GM03348 (cell line): ENCODE measurements around the gene VEPH1.

ENCODE experiments used
- DNase-seq: peaks from one replicate; pipeline ENCODE4 v3.0.0; 2012; ENCODE audit warnings: low spot score

Gene VEPH1

DNA sequence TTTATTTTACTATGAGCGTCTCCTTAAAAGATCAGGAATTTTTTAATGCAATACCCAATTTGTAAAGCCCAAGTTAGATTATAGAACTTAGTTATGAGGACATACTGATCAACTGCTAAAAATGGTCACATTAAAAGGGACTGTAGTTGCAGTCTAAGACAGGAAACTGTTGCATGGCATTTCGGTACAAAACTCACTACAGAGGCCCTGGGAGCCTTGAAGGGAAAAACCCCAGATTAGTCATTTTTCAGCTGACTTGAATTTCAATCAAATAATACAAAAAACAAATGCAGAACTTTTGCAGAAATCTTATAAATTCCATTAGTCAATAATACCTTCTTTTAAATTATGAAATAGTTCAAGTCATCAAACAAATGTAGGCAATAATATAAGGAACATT, 73.5 kb downstream of the VEPH1 start:
- DNase-seq, result peak; percentile 36

DNA sequence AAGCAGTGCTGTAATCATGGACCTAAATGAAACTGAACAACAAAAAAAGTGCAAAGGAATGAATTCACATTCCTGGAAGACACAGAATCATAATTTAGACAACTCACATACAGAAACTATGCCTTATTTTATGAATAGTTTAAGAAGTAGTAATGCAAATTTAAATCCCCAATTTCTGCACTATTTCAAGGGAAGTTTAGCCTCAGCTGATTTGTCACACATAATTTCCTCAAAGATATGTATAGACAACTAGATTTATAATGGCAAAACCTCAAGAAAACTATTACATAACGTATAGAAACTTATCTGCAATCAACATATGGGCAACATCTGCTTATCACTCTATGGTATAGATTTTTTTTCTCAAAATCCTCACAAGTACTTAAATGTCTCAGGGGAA, 74.4 kb downstream of the VEPH1 start:
- no peak for DNase-seq

DNA sequence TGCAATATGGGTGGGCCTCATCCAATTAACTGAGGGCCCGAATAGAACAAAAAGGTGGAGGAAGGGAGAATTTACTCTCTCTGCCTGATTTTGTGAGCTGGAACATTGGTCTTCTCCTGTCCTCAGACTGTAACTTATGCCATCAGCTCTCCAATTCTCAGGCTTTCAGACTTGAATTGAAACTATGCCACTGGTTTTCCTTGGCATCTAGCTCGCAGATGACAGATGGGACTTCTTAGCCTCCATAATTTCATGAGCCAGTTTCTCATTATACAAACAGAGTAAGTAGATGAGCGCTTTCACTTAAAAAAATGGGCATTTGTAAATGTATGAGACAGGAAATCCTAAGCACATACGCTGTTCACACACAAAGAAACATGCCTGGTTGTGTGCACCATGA, 75.3 kb downstream of the VEPH1 start:
- DNase-seq, result no peak

DNA sequence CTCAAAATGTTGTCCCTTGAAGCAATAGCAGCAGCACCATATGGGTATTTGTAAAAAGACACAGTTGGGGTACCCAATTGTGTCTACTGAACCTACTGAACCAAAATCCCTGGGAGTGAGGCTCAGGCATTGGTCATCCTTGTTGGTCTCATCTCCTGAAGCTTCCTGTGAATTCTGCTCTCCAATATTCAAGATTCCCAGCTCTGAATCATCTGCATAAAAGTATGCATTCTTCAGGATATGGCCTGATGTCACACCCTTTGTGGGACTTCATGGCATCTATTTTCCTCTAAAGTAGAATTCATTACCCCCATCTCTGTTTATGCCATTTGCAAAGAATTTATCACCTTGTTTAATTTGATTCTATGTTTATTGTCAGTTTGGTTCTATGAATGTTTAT, 79.9 kb downstream of the VEPH1 start:
- peak; percentile 65 for DNase-seq

DNA sequence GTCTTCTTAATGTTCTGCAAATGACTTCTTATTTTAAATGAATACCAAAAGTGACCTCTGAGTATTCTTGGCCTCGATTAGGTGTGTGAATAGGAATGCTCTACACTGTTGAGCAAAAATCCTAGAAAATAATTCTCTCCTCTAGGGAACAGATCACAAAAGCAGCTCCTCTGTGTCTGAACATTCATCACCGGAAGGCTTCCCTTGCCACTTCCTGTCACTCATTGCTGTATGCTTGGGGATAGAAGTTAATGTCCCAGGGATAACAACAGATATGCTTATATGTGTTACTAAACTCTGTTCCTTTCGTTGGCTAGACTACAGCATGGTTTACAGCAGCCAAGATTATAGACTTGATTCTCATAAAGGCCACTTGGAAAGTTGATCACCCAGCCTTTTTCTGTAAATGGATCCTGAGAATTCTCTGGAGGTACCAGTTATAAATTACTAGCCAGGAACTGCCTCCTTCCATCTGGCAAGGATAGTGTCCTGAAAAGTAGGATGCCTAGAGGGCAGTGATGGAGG, 82.5 kb downstream of the VEPH1 start:
- DNase-seq, result no peak

DNA sequence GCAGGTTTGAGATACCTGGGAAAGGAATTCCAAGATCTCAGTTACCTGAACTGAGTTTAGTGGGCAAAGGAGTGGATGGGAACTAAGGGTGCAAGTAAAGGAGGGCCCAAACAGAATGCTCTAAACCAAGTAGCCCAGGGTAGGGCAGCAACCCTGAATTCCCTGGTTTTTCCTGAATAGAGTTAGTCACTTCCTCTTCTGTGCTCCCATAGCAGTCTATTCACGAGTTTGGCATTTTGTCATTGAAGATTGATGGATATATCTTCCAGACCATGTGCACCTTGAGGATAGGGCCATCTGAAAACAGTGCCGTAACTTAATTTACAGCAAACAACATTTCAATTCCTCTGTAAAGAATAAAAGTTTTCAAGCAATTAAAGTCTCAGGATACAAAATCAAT, 85.1 kb downstream of the VEPH1 start:
- no peak for DNase-seq

DNA sequence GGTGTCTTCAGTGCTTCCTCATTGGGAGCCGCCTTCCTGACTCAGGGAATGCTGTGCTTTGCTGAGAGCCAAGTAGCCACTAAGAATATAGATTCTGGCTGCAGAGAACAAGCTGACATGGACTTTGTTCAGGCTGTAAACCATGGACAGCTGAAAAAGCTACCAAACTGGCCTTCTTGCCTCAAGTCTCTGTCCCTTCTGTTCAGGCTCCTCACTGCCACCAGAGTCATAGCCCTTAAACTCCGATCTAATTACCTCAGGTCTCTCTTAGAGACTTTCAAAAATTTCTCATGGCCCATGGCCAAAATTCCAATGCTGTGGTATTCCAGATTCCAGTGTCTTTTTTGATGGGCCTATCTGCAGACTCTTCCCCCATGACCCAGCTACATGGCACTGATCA, 86.0 kb downstream of the VEPH1 start:
- no peak for DNase-seq

DNA sequence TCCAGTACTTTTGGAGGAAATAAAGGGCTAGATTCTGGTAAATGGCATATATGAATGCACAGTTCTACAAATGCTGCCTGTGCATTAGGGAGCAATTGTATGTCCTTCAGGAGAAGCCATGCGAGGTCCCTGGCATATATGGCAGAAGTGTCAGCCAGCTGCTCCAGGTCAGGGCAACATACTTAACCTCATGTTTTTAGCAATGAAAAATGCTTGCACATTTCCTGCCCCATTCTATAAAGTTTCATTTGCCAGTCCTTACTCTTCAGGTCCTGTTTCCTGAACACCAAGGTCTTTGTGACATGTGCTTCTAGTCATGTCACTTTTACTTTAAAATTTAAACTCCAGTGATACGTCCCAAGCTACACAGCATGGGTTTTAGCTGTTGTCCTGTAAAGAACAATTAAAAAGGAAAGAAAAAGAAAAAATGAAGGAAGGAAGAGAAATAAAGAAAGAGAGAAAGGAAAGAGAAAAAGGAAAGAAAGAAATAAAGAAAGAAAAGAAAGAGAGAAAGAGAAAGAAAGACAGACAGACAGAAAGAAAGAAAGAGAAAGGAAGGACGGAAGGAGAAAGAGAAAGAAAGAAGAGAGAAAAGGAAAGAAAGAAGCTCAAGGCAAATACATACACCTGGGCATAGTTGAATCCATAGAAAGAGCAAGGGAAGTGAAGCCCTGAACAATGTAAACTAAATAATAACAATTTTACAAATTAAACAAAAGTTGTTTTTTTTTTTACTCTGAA, 86.7 kb downstream of the VEPH1 start:
- DNase-seq, result no peak

DNA sequence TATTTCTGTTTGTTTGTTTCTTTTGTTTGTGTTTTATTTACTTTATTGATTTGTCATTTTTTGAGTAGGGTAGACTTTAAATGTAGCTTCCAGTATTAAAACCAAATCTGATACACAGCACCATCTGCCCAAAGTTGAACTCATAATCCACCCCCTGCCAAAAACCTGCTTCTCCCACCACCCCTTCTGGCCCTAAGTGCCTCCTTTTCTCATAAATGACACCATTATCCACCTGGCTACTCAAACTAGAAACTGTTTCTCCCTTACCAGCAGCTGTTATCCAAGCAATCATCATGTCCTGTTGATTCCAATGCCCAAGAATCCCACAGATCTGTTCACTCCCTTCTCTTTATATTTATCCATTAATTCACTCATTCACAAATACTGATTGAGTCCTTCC, 88.4 kb downstream of the VEPH1 start:
- no peak for DNase-seq

DNA sequence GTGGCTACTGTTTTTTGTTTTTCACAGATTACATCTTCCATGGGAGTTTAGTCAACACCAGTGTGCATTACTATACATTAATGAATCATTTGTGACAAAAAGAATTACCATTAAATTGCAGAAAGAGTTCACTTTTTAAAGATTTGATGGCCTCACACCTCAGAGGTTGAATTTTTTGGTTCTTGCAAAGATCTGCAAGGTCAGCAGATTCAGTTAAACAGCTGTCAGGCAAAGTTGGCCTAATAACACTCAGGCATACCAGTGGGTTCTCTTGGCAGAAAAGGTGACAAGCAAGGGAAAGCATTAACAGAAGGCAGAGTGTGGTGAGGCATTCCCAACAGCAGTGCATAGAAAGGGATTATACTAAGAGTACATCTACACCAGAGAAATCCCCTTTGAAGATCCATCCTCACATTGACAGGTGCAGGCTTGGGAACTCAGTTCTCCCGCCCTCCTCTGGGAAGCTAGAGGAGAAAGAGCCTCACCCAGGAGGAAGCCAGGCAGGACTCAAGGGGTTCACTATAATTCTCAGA, 90.8 kb downstream of the VEPH1 start:
- no peak for DNase-seq

DNA sequence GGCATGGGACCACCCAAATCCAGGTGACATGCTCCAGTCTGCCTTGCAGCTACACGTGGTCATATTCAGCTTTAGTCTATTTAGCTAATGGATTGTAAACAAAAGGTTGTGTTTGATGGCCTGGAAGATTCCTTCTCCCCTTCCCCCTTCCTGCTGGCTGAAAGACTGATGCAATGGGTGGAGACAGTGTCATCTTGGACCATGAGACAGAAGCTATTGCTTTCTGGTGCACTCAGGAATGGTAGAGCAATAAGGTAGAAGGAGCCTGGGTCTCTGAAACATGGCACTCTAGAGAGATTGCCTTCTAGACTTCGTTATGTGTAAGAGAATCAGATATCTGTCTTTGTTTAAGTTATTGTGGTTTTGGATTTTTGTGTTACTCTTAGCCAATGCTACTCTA, 92.3 kb downstream of the VEPH1 start:
- no peak for DNase-seq

DNA sequence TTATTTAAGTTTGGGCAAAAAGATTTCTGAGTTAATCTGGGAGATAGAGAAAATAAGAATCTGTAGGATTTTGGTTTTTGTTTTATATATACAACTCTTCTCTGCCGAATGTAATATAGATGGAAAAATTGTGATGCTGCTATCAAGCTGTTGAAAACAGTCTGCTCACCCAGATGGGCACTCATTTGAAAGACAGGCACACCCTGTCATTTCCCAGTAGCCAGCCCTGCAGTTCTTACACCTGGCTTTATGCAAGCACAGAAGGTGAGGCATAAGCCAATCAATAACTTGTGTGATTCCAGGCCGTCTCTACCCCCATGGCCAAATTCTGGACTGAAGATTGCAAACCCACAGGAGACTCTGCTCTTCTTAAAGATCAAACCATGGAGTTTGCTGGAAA, 93.7 kb downstream of the VEPH1 start:
- DNase-seq, result no peak

DNA sequence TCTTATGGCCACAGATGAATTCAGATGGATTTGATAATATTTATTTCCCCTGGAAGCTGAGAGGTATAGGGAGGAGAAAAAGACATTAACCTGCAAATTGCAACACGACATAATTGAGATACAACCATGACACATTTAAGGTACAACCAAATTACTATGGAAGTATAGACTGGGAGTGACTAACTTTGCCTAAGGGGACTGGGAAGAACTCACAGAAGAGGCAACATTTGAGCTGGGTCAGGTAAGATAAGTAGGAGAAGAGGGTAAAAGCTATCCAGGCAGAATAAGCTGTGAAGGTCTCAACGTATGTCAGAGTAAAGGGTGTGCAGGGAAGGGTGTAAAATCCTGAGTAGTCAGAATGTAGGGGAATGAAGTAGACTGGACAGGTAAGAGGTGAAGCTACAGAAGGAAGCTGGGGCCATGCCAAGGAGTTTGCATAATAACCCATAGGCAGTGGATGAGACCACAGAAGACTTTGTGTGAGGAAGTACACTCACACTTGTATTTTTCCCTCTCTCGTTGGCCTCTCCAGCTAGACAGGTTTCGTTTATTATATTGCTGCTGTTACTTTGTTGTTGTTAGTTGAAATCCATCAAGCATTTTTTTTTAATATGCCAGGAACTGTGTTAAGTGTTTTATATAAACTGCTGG, 94.6 kb downstream of the VEPH1 start:
- DNase-seq, result no peak

DNA sequence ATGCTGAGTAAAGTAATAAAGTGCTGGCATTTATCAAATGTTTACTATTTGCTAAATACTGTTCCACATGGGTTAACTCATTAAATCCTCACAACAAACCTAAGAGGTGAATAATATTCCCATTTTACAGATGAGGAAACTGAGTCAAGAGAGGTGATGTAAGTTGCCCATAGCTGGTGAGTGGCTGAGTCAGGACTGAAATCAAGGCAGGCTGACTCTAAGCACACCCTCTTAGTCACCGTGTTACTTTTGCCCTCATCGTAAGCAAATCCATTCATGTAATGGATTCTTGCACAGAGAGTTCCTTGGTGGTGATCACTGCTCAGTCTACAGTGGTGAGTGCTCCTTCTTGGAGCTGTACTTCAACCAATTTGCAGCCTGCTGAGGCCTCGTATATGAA, 95.4 kb downstream of the VEPH1 start:
- DNase-seq, result no peak

DNA sequence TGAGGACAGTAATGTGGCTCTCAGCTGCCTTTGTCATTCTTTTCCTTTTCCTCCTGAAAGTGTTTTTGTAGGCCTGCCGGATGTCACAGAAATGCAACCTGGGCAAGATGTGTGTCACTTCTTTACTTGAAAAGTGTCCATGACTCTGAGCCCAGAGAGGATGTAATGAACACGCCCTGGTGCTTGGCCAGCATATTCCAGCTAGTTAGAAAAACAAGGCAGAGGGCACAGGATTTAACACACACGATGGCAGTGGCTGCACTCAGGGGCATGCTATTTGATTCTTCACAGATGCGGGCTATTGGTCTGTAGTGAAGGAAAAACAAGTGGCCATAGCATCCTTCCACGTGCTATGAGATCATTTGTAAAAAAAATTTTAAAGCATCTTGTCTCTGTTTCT, 96.8 kb downstream of the VEPH1 start:
- DNase-seq, result no peak

DNA sequence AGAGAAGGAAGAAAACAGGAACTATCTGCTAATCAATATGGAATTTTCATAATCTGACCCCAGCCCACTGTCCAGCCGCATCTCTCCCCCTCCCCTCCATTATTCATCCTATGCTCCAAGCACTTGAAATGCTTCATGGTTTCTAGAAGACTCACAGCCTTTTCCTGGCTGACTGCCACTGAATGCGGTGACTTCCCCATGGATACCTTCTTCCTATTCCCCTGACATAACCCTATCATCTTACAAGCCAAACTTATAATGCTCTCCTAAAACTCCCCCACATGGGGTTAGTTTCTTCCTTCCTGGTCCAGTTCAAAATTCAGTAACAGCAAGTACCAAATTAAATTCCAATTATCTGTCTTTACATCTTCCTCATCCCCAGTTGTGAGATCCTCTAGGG, 97.8 kb downstream of the VEPH1 start:
- DNase-seq, result no peak

DNA sequence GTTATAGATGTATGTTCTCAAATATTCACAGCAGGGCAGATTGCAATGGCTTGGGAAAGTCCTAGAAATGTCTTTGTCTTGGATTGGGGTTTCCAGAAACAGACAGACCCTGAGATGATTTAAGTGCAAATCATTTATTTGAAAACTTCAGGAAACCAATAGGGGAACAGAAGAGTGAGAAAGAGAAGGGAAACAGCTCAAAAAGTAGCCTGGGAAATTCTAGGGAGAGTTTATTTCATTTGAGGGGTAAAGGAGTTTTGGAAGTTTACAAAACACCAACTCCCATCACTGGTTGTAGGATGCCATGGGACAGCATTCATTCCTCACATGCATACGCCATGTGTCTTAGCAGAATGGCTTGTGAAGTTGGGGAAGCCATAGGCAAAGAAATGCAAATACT, 98.8 kb downstream of the VEPH1 start:
- no peak for DNase-seq

DNA sequence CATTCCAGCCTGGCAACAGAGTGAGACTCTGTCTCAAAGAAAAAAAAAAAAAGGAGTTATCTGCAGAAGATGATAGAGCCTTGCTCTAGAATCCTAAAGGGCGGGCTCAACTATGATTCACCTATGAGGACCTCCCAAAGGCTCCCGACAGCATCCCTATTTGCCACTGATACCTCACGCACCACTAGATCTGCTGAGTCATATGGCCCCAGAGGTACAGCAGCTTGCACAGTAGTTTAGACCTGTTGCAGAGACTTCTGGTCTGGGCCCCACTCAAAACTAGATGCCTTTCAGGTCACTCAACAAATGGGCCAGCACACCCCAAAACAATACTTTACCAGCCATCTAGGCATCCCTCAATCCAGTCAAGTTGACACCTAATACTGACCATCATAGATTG, 104.6 kb downstream of the VEPH1 start:
- DNase-seq, result no peak

DNA sequence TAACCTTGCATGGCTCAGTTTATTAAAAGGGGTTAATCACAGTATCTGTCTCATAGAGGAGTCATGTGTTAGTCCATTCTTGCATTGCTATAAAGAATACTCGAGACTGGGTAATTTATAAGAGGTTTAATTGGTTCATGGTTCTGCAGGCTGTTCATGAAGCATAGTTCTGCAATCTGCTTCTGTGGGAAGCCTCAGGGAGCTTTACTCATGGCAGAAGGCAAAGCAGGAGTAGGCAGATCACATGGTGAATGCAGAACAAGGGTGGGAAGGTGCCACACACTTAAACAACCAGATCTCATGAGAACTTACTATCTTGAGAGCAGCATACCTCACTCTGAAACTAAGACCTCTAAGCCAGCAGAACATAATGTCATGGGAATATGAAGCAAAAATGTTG, 108.8 kb downstream of the VEPH1 start:
- DNase-seq, result no peak

DNA sequence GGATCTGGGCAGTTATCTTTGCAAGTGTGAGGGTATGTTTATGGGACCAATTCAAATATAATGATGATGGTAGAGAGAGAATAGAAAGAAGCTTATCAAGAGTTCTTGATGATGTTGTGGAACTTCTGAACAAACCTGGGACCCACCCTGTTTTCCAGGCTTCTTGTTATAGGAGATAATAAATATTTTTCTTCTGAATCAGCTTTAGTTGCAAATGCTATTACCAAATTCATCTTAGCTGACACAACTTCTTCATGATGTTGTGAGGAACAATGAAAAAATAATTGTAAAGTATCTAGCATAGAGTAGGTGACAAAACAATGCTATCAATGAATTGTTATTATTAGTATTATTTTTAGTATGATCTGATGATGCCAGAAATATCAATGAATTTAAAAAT, 110.1 kb downstream of the VEPH1 start:
- DNase-seq, result no peak

DNA sequence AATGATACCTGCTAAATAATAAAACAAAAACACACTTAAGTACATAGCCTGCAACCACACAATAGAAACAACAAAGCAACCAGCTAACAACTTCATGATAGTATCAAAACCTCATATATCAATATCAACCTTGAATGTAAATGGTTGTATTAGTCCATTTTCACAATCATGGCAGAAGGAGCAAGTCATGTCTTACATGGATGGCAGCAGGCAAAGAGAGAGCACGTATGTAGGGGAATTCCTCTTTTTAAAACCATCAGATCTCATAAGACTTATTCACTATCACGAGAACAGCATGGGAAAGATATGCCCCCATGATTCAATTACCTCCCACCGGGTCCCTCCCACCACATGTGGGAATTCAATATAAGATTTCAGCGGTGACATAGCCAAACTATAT, 111.1 kb downstream of the VEPH1 start:
- DNase-seq, result no peak

DNA sequence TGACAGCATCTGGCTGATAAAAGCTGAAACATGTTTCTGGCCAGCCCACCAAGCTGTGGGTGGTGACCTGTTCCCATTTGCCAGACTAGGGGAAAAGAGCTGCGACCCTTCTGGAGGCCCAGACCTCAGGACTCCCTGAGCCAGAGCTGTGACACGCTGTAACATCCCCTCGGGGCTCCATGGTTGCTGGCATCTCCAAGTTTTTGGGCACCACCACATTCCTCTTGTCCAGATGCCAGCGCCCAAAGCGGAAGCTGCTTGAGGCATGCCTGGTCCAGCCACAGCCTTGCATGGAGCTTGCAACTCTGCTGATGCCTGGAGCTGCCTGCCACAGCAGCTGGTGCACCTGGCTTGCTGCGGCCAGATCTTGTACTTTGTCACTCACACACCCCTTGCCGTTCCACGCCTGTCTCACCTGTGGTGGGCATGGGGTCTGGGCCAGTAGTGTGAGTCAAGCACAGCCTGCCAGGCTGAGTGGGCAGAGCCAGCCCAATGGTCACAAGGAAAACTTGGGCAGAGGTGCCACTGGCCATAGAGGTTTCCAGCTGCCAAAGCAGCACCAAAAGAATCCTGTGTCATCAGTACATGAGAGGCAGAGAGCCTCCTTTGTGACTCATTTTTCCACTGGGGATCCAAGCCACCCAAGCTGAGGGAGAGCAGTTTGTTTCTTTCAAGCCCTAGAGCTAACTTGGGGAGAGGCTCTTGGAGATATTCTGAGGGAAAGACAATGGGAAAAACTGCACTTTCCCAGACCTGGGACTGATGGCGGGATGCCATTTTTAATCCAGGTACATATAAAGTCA, 112.3 kb downstream of the VEPH1 start:
- DNase-seq, result no peak

DNA sequence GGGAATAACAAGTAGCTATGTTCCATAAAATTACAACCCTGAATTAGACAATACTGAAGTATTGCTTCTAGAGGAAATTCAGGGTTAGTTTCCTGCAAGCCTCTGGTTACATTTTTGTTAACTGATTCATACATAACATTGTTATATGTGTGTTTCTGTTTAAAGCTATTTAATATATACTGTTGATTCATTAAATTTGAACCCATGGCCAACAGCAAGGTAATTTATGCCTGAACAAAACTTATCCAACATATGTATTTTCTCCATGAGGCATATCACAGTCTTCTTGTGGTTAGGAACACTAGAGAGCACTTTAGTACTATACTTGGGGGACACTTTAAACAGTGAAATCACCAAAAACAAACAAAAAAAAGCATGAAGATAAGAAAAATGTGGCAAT, 114.2 kb downstream of the VEPH1 start:
- peak; percentile 7 for DNase-seq
